GM18951 (cell line): ENCODE measurements around the gene RFX2.

ENCODE experiments used
- POLR2A ChIP-seq: IDR thresholded peaks from 4 replicates; pipeline ENCODE4 v1.6.1; 2011; ENCODE audit warnings: mild to moderate bottlenecking; ENCODE audit not compliant: insufficient read length, insufficient read depth; ENCODE audit errors: extremely low read depth
- in situ Hi-C: fragments of 300-500 bp; cut with MboI; formaldehyde crosslinking; loops from one replicate; pipeline ENCODE4 v1.12.0; 2022; ENCODE audit warnings: low sequenced_read_pairs, mixed read lengths, inconsistent platforms; ENCODE audit not compliant: unreplicated experiment

RFX2 gene

DNA sequence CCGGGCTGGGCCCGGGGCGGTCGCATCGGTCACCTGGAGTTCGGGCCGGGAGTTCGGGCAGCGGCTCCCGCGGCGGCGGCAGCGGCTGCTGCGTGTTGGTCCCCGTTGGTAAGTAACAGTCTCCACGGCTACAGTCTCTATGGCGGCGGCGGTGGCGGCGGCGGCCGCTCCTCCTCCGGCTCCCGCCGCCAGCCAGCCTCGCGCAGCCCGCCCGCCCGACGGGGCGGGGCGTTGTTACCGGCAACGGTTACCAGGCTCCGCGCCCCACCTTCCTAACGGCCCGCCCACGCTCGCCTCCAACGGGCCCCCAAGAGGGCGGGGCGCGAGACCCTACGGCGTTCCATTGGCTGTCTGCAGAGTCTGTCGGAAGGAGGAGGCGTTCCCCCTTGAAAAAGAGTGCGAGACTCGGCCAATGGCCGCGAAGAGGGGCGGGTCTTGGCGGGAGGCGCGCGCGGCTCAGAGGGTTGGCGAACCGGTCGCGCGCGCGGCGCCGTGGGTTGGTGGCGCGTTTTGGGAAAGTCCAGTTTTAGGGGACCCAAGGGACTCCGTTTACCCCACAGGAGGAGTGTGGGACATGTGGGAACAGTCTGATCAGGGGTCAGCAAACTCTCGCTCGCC is at the start of gene RFX2:
TSS of gene RFX2 (minus strand) at position 141 of the 618 bp plus-strand sequence. CDS start 63,004 bp downstream, outside the sequence.
- in situ Hi-C loops = no loop called here
- peak; percentile 59 for TF ChIP-seq POLR2A

DNA sequence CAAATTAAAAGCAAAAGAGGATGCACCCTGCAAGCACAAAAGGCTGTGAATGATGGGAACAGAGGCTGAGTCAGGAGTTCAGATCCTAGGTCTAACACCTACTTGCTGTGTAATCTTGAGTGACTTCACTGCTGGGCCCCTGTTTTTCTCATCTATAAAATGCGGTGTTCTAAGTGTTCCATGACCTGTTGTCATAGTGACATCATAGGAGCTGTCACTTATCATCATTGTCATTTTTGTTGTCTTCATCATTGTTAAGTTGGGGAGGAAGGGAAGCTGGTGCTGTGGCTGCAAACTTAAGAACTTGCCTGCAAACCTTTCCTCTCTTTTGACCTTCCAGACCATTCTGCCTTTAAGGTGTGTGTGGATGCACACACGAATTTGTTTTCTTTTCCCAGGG is 45.7 kb upstream of the RFX2 start:
- no peak for TF ChIP-seq POLR2A
- in situ Hi-C loops = loop anchor here (25.0 kb wide), 1 partner anchor 706 kb away; no protein-coding TSS in a partner anchor

DNA sequence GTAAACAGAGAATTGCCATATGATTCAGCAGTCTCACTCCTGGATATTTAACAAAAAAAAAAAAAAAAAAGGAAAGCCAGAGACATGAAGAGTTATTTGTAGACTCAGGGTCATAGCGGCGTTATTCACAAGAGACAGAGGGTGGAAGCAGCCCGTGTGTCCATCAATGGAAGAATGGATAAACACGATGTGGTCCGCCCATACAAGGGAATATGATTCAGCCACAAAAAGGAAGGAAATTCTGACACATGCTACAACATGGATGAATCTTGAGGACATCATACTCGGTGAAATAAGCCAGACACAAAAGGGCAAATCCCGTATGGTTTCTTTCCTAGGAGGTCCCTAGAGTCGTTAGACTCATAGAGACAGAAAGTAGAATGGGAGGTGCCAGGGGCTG is 40.0 kb upstream of the RFX2 start:
- in situ Hi-C loops = loop anchor here (25.0 kb wide), 1 partner anchor 712 kb away; no protein-coding TSS in a partner anchor
- TF ChIP-seq POLR2A = no peak

DNA sequence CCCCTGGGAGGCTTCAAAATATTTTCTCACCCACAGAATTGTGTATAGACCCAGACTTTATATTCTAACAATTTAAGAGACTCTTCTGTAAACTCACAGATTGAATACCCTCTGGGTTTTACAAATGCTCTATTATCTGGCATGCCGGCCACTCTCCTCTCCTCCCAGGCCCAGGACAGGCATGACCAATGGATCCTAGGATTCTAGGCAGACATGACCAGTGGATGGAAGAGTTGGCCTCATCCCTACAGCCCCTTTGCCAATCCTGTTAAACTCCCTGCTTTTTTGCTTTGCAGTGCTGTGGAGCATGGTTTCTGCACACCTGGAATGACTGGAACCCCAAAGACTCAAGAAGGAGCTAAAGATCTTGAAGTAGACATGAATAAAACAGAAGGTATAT is 30.9 kb upstream of the RFX2 start:
- TF ChIP-seq POLR2A = no peak
- in situ Hi-C loops = no loop called here

DNA sequence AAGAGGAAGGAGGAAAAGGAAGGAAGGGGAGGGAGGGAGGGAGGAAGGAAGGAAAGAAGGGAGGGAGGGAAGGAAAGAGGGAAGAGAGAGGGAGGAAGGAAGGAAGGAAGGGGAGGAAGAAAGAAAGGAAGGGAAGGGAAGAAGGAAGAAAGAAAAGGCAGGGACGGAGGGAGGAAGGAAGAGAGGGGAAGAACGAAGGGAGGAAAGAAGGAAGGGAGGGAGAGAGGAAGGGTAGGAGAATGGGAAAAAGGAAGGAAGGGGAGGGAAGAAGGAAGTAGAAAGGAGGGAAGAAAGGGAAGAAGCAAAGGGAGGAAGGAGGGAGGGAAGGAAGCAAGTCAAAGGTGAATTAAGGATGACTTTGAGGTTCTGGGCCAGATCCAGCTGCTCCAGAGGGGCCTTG is 28.2 kb upstream of the RFX2 start:
- TF ChIP-seq POLR2A = no peak
- in situ Hi-C loops = no loop called here

- in situ Hi-C loops = no loop called here
- TF ChIP-seq POLR2A = no peak
Observed at GRCh38 chr19:6138066-6138465, 27.8 kb upstream of the RFX2 start.

DNA sequence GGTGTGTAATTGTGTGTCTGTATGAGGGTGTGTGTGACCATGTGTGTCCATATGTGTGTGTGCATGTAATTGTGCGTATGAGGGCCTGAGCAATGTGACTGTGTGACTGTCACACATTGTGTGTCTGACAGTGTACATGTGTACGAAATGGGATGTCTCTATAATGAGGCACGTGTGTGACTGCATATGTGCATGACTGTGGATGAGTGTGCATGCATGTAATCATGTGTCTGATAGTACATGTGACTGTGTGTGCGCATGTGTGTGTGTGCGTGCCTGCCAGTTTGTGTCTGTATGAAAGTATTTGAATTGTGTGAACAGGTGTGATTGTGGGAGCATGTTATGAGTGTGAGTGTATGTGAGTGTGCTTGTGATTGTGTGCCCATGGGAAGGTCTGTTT is 22.9 kb upstream of the RFX2 start:
- in situ Hi-C loops = no loop called here
- TF ChIP-seq POLR2A = no peak

GRCh38 chr19:6132482-6132881 is 22.2 kb upstream of the RFX2 start:
- no peak for TF ChIP-seq POLR2A
- in situ Hi-C loops = no loop called here

DNA sequence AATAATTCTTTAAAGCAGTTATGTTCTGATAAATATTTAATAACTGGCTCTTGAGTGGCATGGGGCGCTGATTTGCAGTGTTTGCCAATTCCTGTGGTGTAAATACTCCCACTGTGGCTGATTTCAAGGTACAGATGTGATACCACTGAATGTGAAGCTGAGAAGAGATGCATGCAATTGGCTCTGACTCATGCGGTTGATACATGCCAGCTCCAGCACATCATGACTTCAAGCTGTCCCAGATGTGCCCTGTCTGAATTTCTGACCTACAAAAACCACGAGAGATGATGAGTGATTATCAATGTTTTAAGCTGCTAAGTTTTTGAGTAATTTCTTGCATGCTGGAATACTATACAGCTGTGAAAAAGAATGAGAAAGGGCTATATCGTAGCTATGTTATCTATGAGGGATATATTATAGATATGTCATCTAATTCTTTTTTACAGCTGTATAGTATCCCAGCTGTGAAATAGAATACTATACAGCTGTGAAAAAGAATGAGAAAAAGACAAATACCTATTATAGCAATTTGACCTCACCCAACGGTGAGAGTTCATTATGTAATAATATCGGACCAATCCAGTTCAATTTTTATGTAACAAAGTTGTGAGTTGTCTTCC is 17.5 kb upstream of the RFX2 start:
- no peak for TF ChIP-seq POLR2A
- in situ Hi-C loops = no loop called here

DNA sequence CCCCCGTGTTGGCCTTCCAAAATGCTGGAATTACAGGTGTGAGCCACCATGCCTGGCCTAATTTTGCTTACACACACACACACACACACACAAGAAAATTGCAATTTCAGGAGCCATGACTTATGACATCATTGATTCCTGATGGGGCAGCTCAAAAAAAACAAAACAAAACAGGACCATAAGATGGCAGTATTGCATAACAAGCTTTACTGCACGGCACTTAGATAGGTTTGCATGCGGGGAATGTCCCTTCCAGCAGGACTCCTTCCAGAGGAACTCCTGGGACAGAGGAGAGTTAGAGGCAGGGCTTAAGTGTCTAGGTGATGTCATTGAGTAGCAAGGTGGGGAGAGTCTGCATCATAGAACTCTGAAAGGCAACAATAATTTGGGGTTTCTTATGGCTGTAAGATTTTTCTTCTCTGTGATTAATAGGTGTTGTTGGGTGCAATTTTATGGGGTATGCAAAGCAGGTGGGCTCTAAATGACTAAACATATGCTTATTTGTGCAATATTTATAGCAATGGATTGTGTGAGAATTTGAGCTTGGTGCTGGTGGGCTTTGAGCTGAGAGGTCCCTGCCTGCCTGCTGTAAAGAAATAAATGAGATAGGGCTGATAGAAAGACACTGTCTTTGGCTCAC is 16.2 kb upstream of the RFX2 start:
- in situ Hi-C loops = no loop called here
- TF ChIP-seq POLR2A = no peak

- in situ Hi-C loops = no loop called here
- TF ChIP-seq POLR2A = no peak
Observed at GRCh38 chr19:6125571-6125989, 15.3 kb upstream of the RFX2 start.

DNA sequence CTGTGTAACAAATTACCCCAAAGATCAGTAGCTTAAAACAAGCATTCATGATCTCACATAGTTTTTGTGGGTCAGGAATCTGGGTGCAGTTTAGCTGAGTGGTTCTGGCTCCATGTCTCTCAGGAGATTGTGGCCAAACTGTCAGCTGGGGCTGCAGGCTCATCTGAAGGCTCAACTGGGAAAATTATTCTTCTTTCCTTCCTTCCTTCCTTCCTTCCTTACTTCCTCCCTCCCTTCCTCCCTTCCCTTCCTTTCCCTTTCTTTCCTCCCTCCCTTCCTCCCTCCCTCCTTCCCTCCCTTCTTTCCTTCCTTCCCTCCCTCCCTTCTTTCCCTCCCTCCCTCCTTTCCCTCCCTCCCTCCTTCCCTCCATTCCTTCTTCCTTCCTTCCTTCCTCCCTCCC is 8.7 kb upstream of the RFX2 start:
- in situ Hi-C loops = no loop called here
- TF ChIP-seq POLR2A = no peak

DNA sequence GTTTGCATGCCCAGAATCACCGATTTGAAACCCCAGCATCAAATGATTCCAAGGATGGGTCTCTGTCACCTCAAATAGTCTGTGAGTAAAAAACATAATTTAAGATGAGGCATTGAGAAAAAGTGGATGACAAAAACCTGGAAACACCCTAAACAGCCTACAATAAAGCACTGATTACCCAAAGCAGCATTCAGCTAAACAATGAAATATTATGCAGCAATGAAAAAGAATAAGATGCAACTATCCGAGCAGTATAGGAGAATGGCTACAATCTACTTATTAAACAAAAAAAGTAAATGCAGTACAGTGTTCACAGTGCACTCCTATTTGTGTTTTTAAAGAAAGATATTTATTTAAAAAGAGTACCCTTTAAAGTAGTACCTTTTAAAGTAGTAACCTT is 7.7 kb upstream of the RFX2 start:
- no peak for TF ChIP-seq POLR2A
- in situ Hi-C loops = no loop called here

DNA sequence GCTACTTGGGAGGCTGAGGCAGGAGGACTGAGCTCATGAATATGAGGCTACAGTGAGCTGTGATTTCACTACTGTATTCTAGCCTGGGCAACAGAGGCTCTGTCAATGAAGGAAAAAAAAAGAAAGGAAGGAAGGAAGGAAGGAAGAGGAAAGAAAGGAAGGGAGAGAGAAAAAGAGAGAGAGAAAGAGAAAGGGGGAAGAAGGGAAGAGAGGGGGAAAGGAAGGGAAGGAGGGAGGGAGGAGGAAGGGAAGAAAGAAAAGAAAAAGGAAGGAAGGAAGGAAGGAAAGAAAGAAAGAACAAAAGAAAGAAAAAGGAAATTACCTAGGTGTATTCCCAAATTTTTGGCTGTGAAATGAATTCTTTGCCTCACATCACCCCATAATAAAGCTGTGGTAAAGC is 7.2 kb upstream of the RFX2 start:
- no peak for TF ChIP-seq POLR2A
- in situ Hi-C loops = no loop called here
